GM06990 (cell line): ENCODE measurements around the gene PLTP.

Experiments
- DNase-seq: peaks from one replicate; pipeline ENCODE4 v3.0.0-alpha.2; 2011; ENCODE audit not compliant: insufficient read length; ENCODE audit errors: extremely low read depth
- H3K27me3 ChIP-seq: replicated peaks from 2 replicates; pipeline ENCODE4 v1.6.0; 2011; ENCODE audit warnings: low read length; ENCODE audit not compliant: control insufficient read depth, insufficient read depth
- H3K36me3 ChIP-seq: 2 replicates; pipeline ENCODE4 v1.5.1; 2011; ENCODE audit warnings: low read length; ENCODE audit not compliant: control insufficient read depth, insufficient read depth
- H3K4me3 ChIP-seq: replicated peaks from 2 replicates; pipeline ENCODE4 v1.5.1; 2011; ENCODE audit warnings: low read depth, mild to moderate bottlenecking, control low read depth, low read length
- CTCF ChIP-seq: IDR thresholded peaks from 2 replicates; pipeline ENCODE4 v1.5.1; 2011; ENCODE audit warnings: low read length, control low read depth, mild to moderate bottlenecking, inconsistent platforms; ENCODE audit not compliant: insufficient read depth, poor library complexity, severe bottlenecking

PLTP gene

GRCh38 chr20:45924391-45925261 lies 12.7 kb upstream of the PLTP start:
- no peak for DNase-seq
- TF ChIP-seq CTCF = no peak
- Histone ChIP-seq H3K36me3 (no peaks in the 10 kb centered on the region), H3K27me3 (no peaks in the 10 kb centered on the region), H3K4me3 (no peak overlapping the region)

- Histone ChIP-seq H3K4me3 (no peak overlapping the region), H3K27me3 (no peaks in the 10 kb centered on the region), H3K36me3 (no peaks in the 10 kb centered on the region)
- DNase-seq = no peak
- TF ChIP-seq CTCF = no peak
Observed at GRCh38 chr20:45921337-45922189, 9.6 kb upstream of the PLTP start.

GRCh38 chr20:45920462-45921336 lies 8.7 kb upstream of the PLTP start:
- DNase-seq = no peak
- no peaks in the 10 kb centered on the region for H3K27me3 ChIP-seq
- no peak overlapping the region for H3K4me3 ChIP-seq
- TF ChIP-seq CTCF = no peak
- no peaks in the 10 kb centered on the region for H3K36me3 ChIP-seq

GRCh38 chr20:45919542-45920399 lies 7.8 kb upstream of the PLTP start:
- DNase-seq = no peak
- Histone ChIP-seq H3K36me3 (no peaks in the 10 kb centered on the region), H3K4me3 (no peak overlapping the region), H3K27me3 (no peaks in the 10 kb centered on the region)
- no peak for TF ChIP-seq CTCF
